A549 treated with Mapracorat at 1 μM for 4 hours (cell line): ENCODE data around the gene WASHC2C. TPM values are rescaled to one million over a fixed set of nuclear protein-coding genes. Genes with fewer than 3 reads are reported as not detected.

Experiments
- total RNA-seq: library from RNA; stranded (reverse); fragments of 200-300 nt; extraction: Qiagen RNA extraction; gene quantifications from 5 replicates; pipeline ENCODE4 v1.2.3, GENCODE V29; 2022

The WASHC2C gene
- 18.5 to 20.7 TPM (median 19.4 TPM) in 5 replicates for total RNA-seq

DNA sequence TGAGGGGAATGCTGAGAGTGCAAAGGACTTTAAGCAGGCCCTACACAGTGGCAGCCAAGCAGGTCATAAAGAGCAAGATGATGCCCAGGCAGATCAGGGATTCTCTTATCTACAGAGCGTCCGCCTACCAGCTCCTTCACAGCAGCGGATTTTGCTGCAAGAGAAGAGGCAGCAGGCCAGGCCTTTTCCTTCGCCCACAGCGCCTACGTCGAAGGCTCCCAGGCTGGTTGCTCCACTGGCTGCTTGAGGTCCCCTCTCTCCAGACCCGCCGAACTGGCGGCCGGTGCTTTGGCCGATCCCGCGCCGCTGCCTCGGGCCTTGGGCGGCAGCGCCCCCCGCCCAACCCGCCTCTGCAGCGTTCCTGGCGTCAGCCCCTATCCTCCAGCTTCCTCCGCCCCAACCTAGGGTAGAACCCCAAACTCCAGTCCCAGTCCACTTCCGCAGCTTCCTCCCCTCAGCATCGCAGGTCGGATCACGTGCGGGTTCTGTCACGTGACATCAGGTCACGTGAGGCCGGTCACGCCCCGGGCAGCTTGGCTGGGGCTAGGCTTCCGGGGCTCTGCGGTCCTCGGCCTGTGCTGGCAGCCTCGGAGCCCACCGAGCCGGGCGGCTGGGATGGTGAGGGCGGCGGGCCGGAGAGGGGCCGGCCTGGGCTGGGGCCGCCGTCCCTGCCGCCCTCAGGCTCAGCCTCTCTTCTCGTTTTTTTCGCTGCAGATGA is at the start of gene WASHC2C:
TSS of gene WASHC2C (plus strand) at position 564 of the 718 bp plus-strand sequence. CDS start at position 616, 52 bp downstream.

Other genes starting within 250 kb of the WASHC2C start
- gene ZFAND4, start 54.5 kb upstream of the WASHC2C start, total RNA-seq, result 3.5 to 5.2 TPM (median 4.8 TPM) in 5 replicates
- 5.2 to 10.4 TPM (median 8.3 TPM) in 5 replicates for gene AGAP4, start 120.2 kb downstream of the WASHC2C start, total RNA-seq
- gene TIMM23, start 245.2 kb downstream of the WASHC2C start, total RNA-seq, result 152 to 167 TPM (median 154 TPM) in 5 replicates